LNCAP (cell line): Measurements from ENCODE around the gene SUPT3H.

ENCODE experiments used
- CTCF ChIP-seq: fragments of 450-650 bp; IDR thresholded peaks from 2 replicates; pipeline ENCODE4 v1.5.1; 2017; ENCODE audit warnings: mild to moderate bottlenecking

Gene SUPT3H

GRCh38 chr6:44972709-44973108 is 405.0 kb downstream of the SUPT3H start:
- no peak for TF ChIP-seq CTCF

- no peak for TF ChIP-seq CTCF
Observed at GRCh38 chr6:44969446-44970185, 408.1 kb downstream of the SUPT3H start.

GRCh38 chr6:44967481-44967880 is 410.3 kb downstream of the SUPT3H start:
- no peak for TF ChIP-seq CTCF

- no peak for TF ChIP-seq CTCF
Observed at GRCh38 chr6:44966449-44967092, 411.2 kb downstream of the SUPT3H start.

- no peak for TF ChIP-seq CTCF
Observed at GRCh38 chr6:44965708-44966107, 412.0 kb downstream of the SUPT3H start.

- TF ChIP-seq CTCF, result no peak
Observed at GRCh38 chr6:44960898-44961297, 416.8 kb downstream of the SUPT3H start.

GRCh38 chr6:44959651-44960050 is 418.1 kb downstream of the SUPT3H start:
- TF ChIP-seq CTCF, result no peak
